GM12875 (cell line): ENCODE measurements around the gene ECI2.
"Not testable (repeated sequence)": the region's sequence is repeated elsewhere in the genome, so short reads cannot be mapped to it uniquely, and the experiment has no call there.

Experiments used
- H3K4me3 ChIP-seq: one replicate; pipeline ENCODE4 v1.5.1; 2011; ENCODE audit warnings: low read depth, low read length, control low read depth
- CTCF ChIP-seq: IDR thresholded peaks from 2 replicates; pipeline ENCODE4 v1.5.1; 2011; ENCODE audit warnings: low read depth, mild to moderate bottlenecking, control low read depth, inconsistent platforms, low read length, moderate library complexity, borderline replicate concordance; ENCODE audit not compliant: insufficient read depth

Gene ECI2

GRCh38 chr6:4103929-4104328, 31.4 kb downstream of the ECI2 start:
- no peak for TF ChIP-seq CTCF
- H3K4me3 ChIP-seq, result no peak overlapping the region

GRCh38 chr6:4102687-4103244, 32.6 kb downstream of the ECI2 start:
- H3K4me3 ChIP-seq, result no peak overlapping the region
- TF ChIP-seq CTCF, result no peak

DNA sequence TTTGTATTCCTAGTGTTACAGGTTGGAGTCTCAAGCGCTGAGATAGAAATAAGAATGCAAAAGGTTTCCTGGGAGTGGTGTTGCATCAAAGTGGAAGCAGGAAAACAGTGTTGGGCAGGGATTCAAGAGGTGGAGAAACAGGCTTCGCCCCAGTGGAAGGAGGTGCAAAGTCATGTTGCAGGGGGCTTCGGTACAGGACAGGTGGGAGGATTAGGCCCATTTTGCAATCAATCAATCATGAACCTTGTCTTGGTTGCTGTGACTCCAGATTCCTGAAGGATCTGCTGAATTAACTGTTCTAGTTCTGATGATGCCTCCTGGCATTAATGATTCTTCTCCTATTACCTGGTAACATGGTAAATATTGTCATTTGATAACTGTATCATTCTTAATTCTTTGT, 34.1 kb downstream of the ECI2 start:
- no peak overlapping the region for H3K4me3 ChIP-seq
- no peak for TF ChIP-seq CTCF

DNA sequence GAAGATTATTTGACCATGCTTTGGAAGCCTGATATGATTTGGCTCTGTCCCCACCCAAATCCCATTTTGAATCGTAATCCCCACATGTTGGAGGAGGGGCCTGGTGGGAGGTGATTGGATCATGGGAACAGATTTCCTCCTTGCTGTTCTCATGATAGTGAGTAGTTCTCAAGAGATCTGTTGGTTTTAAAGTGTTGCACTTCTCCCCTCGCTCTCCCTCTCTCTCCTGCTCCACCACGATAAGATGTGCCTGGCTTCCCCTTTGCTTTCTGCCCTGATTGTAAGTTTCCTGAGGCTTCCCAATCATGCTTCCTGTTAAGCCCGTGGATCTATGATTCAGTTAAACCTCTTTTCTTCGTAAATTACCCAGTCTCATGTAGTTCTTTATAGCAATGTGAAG, 34.7 kb downstream of the ECI2 start:
- TF ChIP-seq CTCF, result no peak
- no peak overlapping the region for H3K4me3 ChIP-seq

DNA sequence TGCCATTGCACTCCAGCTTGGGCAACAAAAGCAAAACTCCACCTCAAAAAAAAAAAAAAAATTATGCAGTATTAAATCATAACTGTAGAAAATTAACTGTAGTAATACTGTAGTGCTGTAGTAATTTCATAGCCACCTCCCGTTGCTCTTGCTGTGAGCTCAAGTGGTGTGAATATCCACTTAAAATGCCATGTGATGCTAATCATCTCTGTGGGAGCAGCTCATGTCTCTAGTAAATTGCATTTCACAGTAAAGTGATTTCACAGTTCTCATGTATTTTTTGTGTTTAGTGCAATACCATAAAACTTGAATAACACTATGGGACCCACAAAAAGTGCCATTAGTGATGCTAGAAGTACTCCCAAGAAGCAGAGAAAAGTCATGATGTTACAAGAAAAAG, 42.1 kb downstream of the ECI2 start:
- TF ChIP-seq CTCF, result no peak
- no peak overlapping the region for H3K4me3 ChIP-seq

DNA sequence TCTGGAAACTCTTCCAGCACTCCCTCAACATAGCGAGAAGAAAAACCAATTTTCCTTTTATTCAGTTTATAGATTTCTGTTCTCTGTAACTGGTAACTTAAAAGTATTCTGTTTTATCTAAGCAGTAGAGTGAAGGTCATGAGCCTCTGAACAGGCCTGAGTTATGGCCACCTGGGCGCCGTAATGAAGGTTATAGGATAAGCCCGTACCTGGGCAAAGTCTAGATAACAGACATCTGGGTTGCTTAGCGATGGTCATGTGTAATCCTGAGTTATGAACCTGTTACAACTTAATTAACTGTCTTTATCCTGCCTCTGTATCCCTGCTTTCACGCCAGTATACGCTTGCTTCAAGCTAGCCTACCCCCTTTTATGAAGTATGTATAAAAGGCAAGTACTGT, 43.4 kb downstream of the ECI2 start:
- no peak for TF ChIP-seq CTCF
- H3K4me3 ChIP-seq, result no peak overlapping the region

DNA sequence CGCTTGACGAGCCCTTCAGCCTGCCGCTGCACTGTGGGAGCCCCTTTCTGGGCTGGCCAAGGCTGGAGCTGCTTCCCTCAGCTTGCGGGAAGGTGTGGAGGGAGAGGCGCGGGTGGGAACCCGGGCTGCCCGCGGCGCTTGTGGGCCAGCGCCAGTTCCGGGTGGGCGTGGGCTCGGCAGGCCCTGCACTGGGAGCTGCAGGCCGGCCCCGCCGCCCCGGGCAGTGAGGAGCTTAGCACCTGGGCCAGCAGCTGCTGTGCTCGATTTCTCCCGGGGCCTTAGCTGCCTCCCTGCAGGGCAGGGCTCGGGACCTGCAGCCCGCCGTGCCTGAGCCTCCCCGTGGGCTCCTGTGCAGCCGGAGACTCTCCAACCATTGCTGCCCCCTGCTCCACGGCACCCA, 45.3 kb downstream of the ECI2 start:
- H3K4me3 ChIP-seq, result not testable (repeated sequence)

GRCh38 chr6:4088704-4089103, 46.7 kb downstream of the ECI2 start:
- no peak for TF ChIP-seq CTCF
- no peak overlapping the region for H3K4me3 ChIP-seq
